ENCODE results near the gene ST6GALNAC3.

Gene ST6GALNAC3

DNA sequence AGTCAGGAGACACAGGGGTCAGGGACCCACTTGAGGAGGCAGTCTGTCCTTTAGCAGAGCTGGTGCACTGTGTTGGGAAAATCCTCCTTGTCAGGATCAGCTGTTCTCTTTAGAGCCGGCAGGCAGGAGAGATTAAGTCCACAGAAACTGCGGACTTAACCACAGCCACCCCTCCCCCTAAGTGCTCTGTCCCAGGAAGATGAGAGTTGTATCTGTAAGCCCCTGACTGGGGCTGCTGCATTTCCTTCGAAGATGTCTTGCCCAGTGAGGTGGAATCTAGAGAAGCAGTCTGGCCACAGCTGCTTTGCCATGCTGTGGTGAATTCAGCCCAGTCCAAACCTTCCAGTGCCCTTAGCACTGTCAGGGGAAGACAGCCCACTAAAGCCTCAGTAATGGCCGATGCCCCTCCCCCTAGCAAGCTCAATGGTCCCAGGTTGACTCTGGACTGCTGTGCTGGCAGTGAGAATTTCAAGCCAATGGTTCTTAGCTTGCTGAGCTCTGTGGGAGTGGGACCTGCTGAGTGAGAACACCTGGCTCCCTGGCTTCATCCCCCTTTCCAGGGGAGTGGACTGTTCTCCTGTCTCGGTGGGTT is 172.8 kb downstream of the ST6GALNAC3 start:
- DNase-seq (ENCODE audit: low read depth in 3 of 3): no peak

DNA sequence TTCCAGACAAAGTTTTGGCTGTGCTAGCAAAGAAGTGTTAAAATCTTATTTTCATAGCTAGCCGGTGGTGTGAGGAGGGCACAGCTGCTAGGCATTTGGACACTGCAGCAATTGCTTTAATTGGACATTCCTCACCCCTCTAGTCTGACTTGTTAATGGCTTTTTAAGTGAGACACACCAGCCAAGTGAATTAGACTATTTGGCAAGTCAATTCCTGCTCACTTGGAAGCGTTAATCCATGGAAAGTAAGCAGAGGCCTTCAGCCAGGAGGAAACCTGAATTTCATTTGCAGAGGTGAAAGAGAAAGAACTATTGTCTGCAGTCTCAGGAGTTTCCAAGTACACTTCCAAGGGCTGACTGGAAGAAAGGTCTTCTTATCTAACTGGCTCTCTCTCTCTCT is 175.7 kb downstream of the ST6GALNAC3 start:
- DNase-seq (ENCODE audit: low read depth in 3 of 3): no peak

DNA sequence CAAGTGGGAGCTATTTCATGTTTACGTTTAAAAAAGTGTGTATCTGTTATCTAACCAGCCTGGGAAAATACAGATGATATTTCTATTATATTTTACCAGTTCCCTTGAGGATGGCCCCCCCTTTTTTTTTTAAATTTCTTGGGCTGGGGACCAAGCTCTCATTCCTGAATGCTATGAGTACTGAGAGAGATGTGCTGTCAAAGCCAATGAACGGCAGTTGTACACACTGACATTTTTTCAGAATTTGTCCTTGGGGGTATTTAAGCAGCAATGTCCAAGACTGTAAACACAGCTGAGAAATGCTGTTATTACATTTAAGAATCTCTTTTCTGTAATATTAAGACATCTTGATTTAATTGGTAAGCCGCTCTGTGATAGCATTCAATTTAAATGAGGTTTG is 177.9 kb downstream of the ST6GALNAC3 start:
- no peak for DNase-seq (ENCODE audit: low read depth in 3 of 3)

- no peak for DNase-seq (ENCODE audit: low read depth in 3 of 3)
Observed at GRCh38 chr1:76254104-76255030, 179.8 kb downstream of the ST6GALNAC3 start.

- DNase-seq (ENCODE audit: low read depth in 3 of 3): no peak
Observed at GRCh38 chr1:76256289-76257223, 182.0 kb downstream of the ST6GALNAC3 start.

DNA sequence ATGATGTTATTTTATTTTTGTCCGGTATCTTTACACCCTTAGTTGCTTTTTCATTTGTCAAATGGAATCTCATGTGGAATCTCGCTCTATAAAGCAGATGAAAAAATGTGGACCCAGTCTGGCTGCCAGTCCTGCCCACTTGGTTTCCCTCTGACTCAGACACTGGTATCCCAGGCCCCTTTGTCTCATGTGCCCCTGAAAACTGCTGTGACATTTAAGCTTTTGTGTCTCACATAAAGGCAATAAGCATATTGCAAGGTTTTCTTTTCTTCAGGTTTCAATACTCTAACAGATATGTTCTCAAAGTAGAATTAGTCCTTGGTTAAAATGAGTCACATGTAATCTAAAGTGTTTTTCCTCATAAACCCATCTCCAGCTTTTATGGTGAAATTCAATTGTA is 183.3 kb downstream of the ST6GALNAC3 start:
- DNase-seq (ENCODE audit: low read depth in 3 of 3): no peak

- DNase-seq (ENCODE audit: low read depth in 3 of 3): no peak
Observed at GRCh38 chr1:76259270-76259669, 184.7 kb downstream of the ST6GALNAC3 start.

DNA sequence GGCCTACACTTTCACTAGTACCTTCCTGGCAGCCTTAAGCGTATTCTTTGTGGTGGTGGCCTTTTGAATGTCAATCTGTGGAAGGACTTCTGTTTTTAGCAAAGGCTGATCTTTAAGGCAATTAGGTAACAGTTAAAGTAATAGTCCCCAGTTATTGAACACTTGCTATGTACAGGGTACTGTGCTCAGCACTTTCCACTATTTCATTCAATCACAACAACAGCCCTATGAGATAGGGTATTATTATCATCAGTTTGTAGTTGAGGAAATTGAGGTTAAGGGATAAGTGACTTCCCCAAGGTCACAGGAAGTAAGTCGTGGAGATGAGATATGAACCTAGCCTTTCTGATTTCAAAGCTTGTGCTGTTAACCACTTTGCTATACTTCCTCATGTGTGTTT is 185.7 kb downstream of the ST6GALNAC3 start:
- DNase-seq (ENCODE audit: low read depth in 3 of 3): no peak

DNA sequence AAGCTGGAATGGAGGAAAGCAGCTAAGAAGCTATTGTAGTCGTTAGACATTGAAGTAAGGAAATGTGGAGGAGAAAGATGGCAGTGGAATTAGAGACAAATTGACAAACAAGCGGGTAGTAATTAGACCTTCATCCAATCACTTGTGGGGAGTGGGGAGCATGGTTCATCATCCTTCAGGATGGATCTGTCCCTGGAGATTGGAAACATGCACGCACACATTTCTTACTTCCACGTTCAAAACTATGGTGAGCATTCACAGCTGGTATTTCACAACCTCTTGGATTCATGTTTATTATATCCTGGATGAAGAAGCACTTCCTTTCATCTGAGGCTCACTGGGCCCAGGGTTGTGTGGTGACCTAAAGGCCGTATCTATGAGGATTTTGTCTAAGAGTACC is 188.1 kb downstream of the ST6GALNAC3 start:
- no peak for DNase-seq (ENCODE audit: low read depth in 3 of 3)

DNA sequence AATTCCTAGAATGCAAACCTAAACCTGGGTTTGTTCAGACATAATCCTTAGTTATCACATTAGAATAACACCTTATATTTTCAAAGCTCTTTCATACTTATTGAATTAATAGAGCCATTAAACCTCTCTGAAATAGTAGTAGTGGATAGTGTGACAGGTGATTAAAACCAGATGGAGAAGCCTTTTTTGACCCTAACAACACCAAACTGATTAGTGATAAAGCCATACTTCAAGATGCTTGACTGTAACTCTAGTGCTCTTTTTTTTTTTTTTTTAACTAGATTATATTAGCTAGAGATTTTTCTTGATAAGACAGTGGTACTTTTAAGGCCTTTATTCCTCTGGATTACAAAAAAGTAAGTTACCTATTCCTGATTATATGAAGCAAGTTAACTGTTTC is 190.1 kb downstream of the ST6GALNAC3 start:
- DNase-seq (ENCODE audit: low read depth in 3 of 3): no peak

GRCh38 chr1:76266762-76267161 is 192.2 kb downstream of the ST6GALNAC3 start:
- no peak for DNase-seq (ENCODE audit: low read depth in 3 of 3)

GRCh38 chr1:76267631-76268030 is 193.1 kb downstream of the ST6GALNAC3 start:
- no peak for DNase-seq (ENCODE audit: low read depth in 3 of 3)

GRCh38 chr1:76268341-76268740 is 193.8 kb downstream of the ST6GALNAC3 start:
- DNase-seq (ENCODE audit: low read depth in 3 of 3): no peak

DNA sequence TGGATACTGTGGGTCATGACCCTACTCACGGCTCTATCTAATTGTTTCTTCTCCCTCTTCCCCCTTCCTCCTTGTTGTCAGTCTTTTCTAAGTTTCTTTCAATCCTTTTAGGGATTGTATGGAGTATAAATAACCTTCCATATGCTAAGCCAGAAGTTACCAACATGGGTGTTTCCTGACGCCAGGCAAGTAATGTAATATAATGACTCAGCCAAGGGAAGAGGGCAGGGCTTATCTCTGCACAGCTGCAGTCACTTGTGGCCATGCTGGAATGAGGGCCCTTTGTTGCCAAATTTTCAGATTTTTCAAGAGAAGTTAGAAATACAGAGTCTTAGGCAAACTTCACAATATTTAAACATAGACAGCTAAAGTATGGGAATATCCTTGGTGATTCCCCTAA is 194.6 kb downstream of the ST6GALNAC3 start:
- no peak for DNase-seq (ENCODE audit: low read depth in 3 of 3)

- DNase-seq (ENCODE audit: low read depth in 3 of 3): no peak
Observed at GRCh38 chr1:76274302-76274701, 199.8 kb downstream of the ST6GALNAC3 start.

DNA sequence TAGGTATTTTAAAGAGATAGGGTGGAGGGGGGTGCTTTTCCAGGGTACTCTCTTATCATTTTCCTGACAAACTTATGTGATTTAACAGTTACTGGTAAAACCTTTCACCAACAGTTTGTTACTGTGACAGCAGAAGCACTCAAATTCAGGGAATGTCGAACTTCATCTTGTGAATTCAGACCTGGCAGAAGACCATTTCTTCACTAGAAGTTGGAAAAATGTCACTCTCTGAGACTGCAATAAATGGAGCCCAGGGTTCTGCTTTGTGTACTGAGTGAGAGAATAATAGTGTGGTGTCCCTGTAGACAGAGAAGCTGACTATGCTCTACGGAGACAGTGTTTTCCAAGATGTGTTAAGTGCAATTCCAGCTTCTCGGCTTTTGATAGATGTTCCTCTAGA is 200.2 kb downstream of the ST6GALNAC3 start:
- no peak for DNase-seq (ENCODE audit: low read depth in 3 of 3)

GRCh38 chr1:76278711-76279100 is 204.2 kb downstream of the ST6GALNAC3 start:
- DNase-seq (ENCODE audit: low read depth in 3 of 3): no peak

- DNase-seq (ENCODE audit: low read depth in 3 of 3): no peak
Observed at GRCh38 chr1:76279101-76279748, 204.7 kb downstream of the ST6GALNAC3 start.

- no peak for DNase-seq (ENCODE audit: low read depth in 3 of 3)
Observed at GRCh38 chr1:76281306-76281705, 206.8 kb downstream of the ST6GALNAC3 start.

GRCh38 chr1:76284842-76285241 is 210.3 kb downstream of the ST6GALNAC3 start:
- DNase-seq (ENCODE audit: low read depth in 3 of 3): no peak

GRCh38 chr1:76285578-76286135 is 211.1 kb downstream of the ST6GALNAC3 start:
- DNase-seq (ENCODE audit: low read depth in 3 of 3): no peak
